ENCODE data around the gene ZNF292.

DNA sequence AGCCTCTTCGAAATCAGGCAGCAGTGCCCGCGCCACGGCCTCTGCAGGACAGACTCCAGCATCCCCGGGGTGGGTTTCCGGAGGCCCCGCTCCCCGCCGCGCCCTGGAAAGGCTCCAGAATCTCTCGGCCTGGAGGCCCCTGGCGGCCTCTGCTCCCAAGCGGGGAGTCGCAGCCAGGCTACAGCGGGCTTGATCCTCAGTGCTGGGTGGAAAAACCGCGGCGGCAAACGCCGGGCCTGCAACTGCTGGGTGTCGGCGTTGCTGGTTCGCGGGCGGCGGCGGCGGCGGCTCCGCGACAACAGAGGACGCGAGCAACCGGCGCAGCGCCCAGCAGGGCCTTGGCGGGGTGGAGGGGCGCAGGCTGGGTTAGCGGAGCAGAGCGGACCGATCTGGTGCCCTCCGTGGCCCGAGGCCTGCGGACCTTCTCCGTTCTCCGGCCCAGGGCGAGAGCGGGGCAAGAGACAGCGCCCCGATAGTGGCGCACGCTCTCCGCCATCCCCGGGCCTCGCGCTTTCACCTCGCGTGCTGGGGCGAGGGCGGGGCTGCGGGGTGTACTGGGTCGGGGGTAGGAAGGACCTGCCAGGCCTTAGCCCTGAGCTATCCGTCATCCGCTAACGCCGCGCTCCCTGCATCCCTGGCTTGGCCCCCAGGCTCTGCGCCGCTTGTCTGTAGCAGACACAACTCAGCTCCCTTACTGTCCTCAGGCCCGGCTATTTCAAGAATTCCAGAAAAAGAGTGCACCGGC lies 3.4 kb upstream of the ZNF292 start:
- TF ChIP-seq CTCF (IDR thresholded peaks at IDR 0.05), result peak in 1 of 5 experiments; percentile 18
- TF ChIP-seq POLR2A (IDR thresholded peaks at IDR 0.05), result peak in 1 of 2 donors; percentile 42
- TF ChIP-seq EP300 (IDR thresholded peaks at IDR 0.05), result peak in 1 of 2 donors; percentile 65

Data from tibial nerve (tissue), 4 donors.